HepG2 (cell line): ENCODE data around the gene HTR7. TPM values are rescaled to one million over a fixed set of nuclear protein-coding genes. Genes with fewer than 3 reads are reported as not detected.

Experiments
- ARID4A ChIP-seq: sonication (generic); formaldehyde crosslinking; IDR thresholded peaks from 2 replicates; pipeline ENCODE4 v1.5.0; 2020; ENCODE audit warnings: mild to moderate bottlenecking, missing genetic modification reagents, borderline replicate concordance
- BCL6 ChIP-seq: IDR thresholded peaks from 2 replicates; pipeline ENCODE4 v1.6.1; 2016; ENCODE audit warnings: missing genetic modification reagents, missing compliant biosample characterization
- CREB3 ChIP-seq: sonication (generic); formaldehyde crosslinking; IDR thresholded peaks from 2 replicates; pipeline ENCODE4 v1.5.0; 2020; ENCODE audit warnings: missing genetic modification reagents
- MLXIP ChIP-seq: sonication (generic); formaldehyde crosslinking; IDR thresholded peaks from 2 replicates; pipeline ENCODE4 v1.9.0; 2021; ENCODE audit warnings: missing genetic modification reagents, borderline replicate concordance
- PATZ1 ChIP-seq: sonication (generic); formaldehyde crosslinking; IDR thresholded peaks from 2 replicates; pipeline ENCODE4 v1.4.0; 2020; ENCODE audit warnings: missing genetic modification reagents
- U2AF1 ChIP-seq: fragments of 200-400 bp; formaldehyde crosslinking; optimal IDR thresholded peaks from 2 replicates; pipeline ENCODE3; 2017; ENCODE audit warnings: mild to moderate bottlenecking, low read depth, low read length
- YY1 ChIP-seq: IDR thresholded peaks from 2 replicates; pipeline ENCODE4 v1.6.1; 2011; ENCODE audit warnings: low read length, low read depth, moderate library complexity, mild to moderate bottlenecking; ENCODE audit not compliant: insufficient read depth, insufficient replicate concordance
- ZBED4 ChIP-seq: sonication (generic); formaldehyde crosslinking; IDR thresholded peaks from 2 replicates; pipeline ENCODE4 v1.4.0; 2020; ENCODE audit warnings: missing genetic modification reagents, borderline replicate concordance
- ZBTB7B ChIP-seq: sonication (generic); formaldehyde crosslinking; IDR thresholded peaks from 2 replicates; pipeline ENCODE4 v1.4.0; 2020; ENCODE audit warnings: missing genetic modification reagents
- ZNF619 ChIP-seq: sonication (generic); formaldehyde crosslinking; IDR thresholded peaks from 2 replicates; pipeline ENCODE4 v1.4.0; 2020; ENCODE audit warnings: mild to moderate bottlenecking, missing genetic modification reagents
- ZNF777 ChIP-seq: sonication (generic); formaldehyde crosslinking; IDR thresholded peaks from 2 replicates; pipeline ENCODE4 v1.4.0; 2020; ENCODE audit warnings: missing genetic modification reagents
- polyA plus RNA-seq, 8 experiments: library from polyadenylated mRNA; depleted of rRNA in 3 of 8; stranded (reverse) in 7 of 8; unstranded in 1 of 8; fragments of >200 nt; fragmentation: Illumina TruSeq in 4 of 8; extraction: Trizol in 4 of 8; gene quantifications; 2 replicates each; pipeline versions ENCODE4 v1.2.1 to v1.2.3, GENCODE V29; 2011 to 2016; ENCODE audit warnings: low read depth in 4 of 8, missing spikeins in 1 of 8, mixed read lengths in 1 of 8; ENCODE audit not compliant: insufficient read depth in 1 of 8
- total RNA-seq, 5 experiments: library from RNA; depleted of rRNA; stranded (reverse); fragments of >200 nt; fragmentation: Illumina TruSeq; extraction: Trizol; gene quantifications; 2 replicates each; pipeline ENCODE4 v1.2.3, GENCODE V29; 2016; ENCODE audit warnings: low read depth in 1 of 5

HTR7 gene
- total and polyA plus RNA-seq, 2 of the 13 experiments (the other 11 are each of a cell fraction or from before 2014, with no cell fraction given), result 0.04 TPM; not detected in 1

GRCh38 chr10:90857635-90858460, at the start of gene HTR7 (continued):
- TF ChIP-seq ZBTB7B (CRISPR knock-in tag), result peak; percentile 68
- TF ChIP-seq ZNF619, result no peak
- peak; percentile 91 for TF ChIP-seq ZNF777 (CRISPR knock-in tag)
- no peak for TF ChIP-seq CREB3 (CRISPR knock-in tag)
- peak; percentile 45 for TF ChIP-seq YY1
- TF ChIP-seq ZBED4, result peak; percentile 88; the same call in 1 of the 2 replicates
- TF ChIP-seq BCL6 (CRISPR knock-in tag), result 0 out of 2 replicates have a peak, but pooled peaks have one; percentile 4
- TF ChIP-seq PATZ1 (CRISPR knock-in tag), result 0 out of 2 replicates have a peak, but pooled peaks have one; percentile 15
- TF ChIP-seq U2AF1, result no peak
- no peak for TF ChIP-seq MLXIP (CRISPR knock-in tag)
- TF ChIP-seq ARID4A (CRISPR knock-in tag), result peak; percentile 34; the same call in 1 of the 2 replicates
